Neural cell (in vitro differentiated cells): ENCODE data around the gene IFITM2. TPM values are rescaled to one million over a fixed set of nuclear protein-coding genes. Genes with fewer than 3 reads are reported as not detected.

Experiments
- H2AFZ ChIP-seq: fragments of 200-600, 300-800 bp; sonication (generic), shearing (Covaris generic); 2 replicates; pipeline ENCODE4 v1.6.0; 2014; ENCODE audit warnings: low read depth, mild to moderate bottlenecking, antibody characterized with exemption, low read length, moderate library complexity
- H3F3A ChIP-seq: fragments of 200-600 bp; shearing (Covaris generic); 2 replicates; pipeline ENCODE4 v1.6.1; 2016; ENCODE audit warnings: mild to moderate bottlenecking, moderate library complexity, mixed read lengths, antibody characterized with exemption, low read length; ENCODE audit not compliant: insufficient read depth, poor library complexity, severe bottlenecking
- H3K27ac ChIP-seq: fragments of 200-600, 300-800 bp; sonication (generic), shearing (Covaris generic); 2 replicates; pipeline ENCODE4 v1.5.1; 2014; ENCODE audit warnings: mild to moderate bottlenecking, low read length, moderate library complexity
- H3K27me3 ChIP-seq: fragments of 300-800, 200-600 bp; sonication (generic), shearing (Covaris generic); 2 replicates; pipeline ENCODE4 v1.6.0; 2014; ENCODE audit warnings: mild to moderate bottlenecking, low read depth, low read length, moderate library complexity; ENCODE audit not compliant: insufficient read depth
- H3K36me3 ChIP-seq: fragments of 300-800, 200-600 bp; sonication (generic), shearing (Covaris generic); 2 replicates; pipeline ENCODE4 v1.5.1; 2014; ENCODE audit warnings: mild to moderate bottlenecking, antibody characterized with exemption, low read length, moderate library complexity; ENCODE audit not compliant: insufficient read depth
- H3K4me2 ChIP-seq: fragments of 300-800, 200-600 bp; sonication (generic), shearing (Covaris generic); 2 replicates; pipeline ENCODE4 v1.6.0; 2014; ENCODE audit warnings: mild to moderate bottlenecking, low read length
- H3K4me3 ChIP-seq: fragments of 300-800, 200-600 bp; sonication (generic), shearing (Covaris generic); 2 replicates; pipeline ENCODE4 v1.5.1; 2014; ENCODE audit warnings: mild to moderate bottlenecking, low read length, moderate library complexity
- H3K79me2 ChIP-seq: fragments of 200-600 bp; shearing (Covaris generic); replicated peaks from 2 replicates; pipeline ENCODE4 v1.6.0; 2014; ENCODE audit warnings: mild to moderate bottlenecking, low read length, moderate library complexity; ENCODE audit not compliant: insufficient read depth
- H3K9ac ChIP-seq: fragments of 300-800, 200-600 bp; sonication (generic), shearing (Covaris generic); 2 replicates; pipeline ENCODE4 v1.6.1; 2016; ENCODE audit warnings: mild to moderate bottlenecking, low read length, mixed read lengths
- H3K9me2 ChIP-seq: fragments of 200-600 bp; shearing (Covaris generic); 2 replicates; pipeline ENCODE4 v1.6.1; 2016; ENCODE audit warnings: mild to moderate bottlenecking, low read length, mixed read lengths; ENCODE audit not compliant: insufficient read depth
- H3K9me3 ChIP-seq: fragments of 200-600, 300-800 bp; sonication (generic), shearing (Covaris generic); 2 replicates; pipeline ENCODE4 v1.6.1; 2016; ENCODE audit warnings: mild to moderate bottlenecking, mixed run types, low read length, moderate library complexity, mixed read lengths
- H4K20me1 ChIP-seq: fragments of 200-600 bp; shearing (Covaris generic); 2 replicates; pipeline ENCODE4 v1.6.1; 2016; ENCODE audit warnings: mild to moderate bottlenecking, mixed run types; ENCODE audit not compliant: insufficient read depth
- EP300 ChIP-seq: fragments of 450-650 bp; conservative IDR thresholded peaks from 2 replicates; pipeline ENCODE4 v1.6.1; 2014; ENCODE audit warnings: antibody characterized with exemption, mild to moderate bottlenecking, moderate library complexity; ENCODE audit not compliant: poor library complexity, severe bottlenecking
- EZH2 ChIP-seq: fragments of 200-600, 300-800 bp; shearing (Covaris generic), sonication (generic); IDR thresholded peaks from 2 replicates; pipeline ENCODE4 v1.6.1; 2014; ENCODE audit warnings: antibody characterized with exemption, low read length, borderline replicate concordance, mild to moderate bottlenecking; ENCODE audit not compliant: insufficient read depth, poor library complexity, severe bottlenecking
- MXI1 ChIP-seq: fragments of 450-650 bp; conservative IDR thresholded peaks from 2 replicates; pipeline ENCODE4 v1.6.1; 2014; ENCODE audit warnings: antibody characterized with exemption, mild to moderate bottlenecking; ENCODE audit not compliant: poor library complexity, severe bottlenecking
- POLR2AphosphoS5 ChIP-seq: IDR thresholded peaks from 2 replicates; pipeline ENCODE4 v1.6.1; 2012
- RAD21 ChIP-seq: fragments of 450-650 bp; conservative IDR thresholded peaks from 2 replicates; pipeline ENCODE4 v1.6.1; 2014; ENCODE audit warnings: antibody characterized with exemption, mild to moderate bottlenecking, moderate library complexity
- SMC3 ChIP-seq: fragments of 450-650 bp; conservative IDR thresholded peaks from 2 replicates; pipeline ENCODE4 v1.6.1; 2014; ENCODE audit warnings: antibody characterized with exemption, mild to moderate bottlenecking, moderate library complexity; ENCODE audit not compliant: poor library complexity
- TAF1 ChIP-seq: IDR thresholded peaks from 2 replicates; pipeline ENCODE4 v1.6.1; 2012; ENCODE audit warnings: low read depth
- polyA plus RNA-seq: library from polyadenylated mRNA; depleted of rRNA; stranded (reverse); fragments of >200 nt; gene quantifications from 2 replicates; pipeline ENCODE4 v1.2.3, GENCODE V29; 2014
- TF ChIP-seq, protein P1 (sequence below): fragments of 450-650 bp; IDR thresholded peaks from 2 replicates; pipeline ENCODE4 v1.5.1; 2014; ENCODE audit warnings: antibody characterized with exemption, mild to moderate bottlenecking, moderate library complexity; ENCODE audit not compliant: poor library complexity, severe bottlenecking
- TF ChIP-seq, protein P2 (sequence below): IDR thresholded peaks from 2 replicates; pipeline ENCODE4 v1.6.1; 2012; ENCODE audit warnings: borderline replicate concordance

The IFITM2 gene
- polyA plus RNA-seq, 1 donor from 2014 or later: not detected

- Histone ChIP-seq H3K9me2 (no peaks in the 10 kb centered on the region), H3K27ac (no peak overlapping the region), H2AFZ (no peak overlapping the region), H3K9me3 (no peaks in the 10 kb centered on the region), H3F3A (no peaks in the 10 kb centered on the region), H3K79me2 (no peaks in the 10 kb centered on the region), H3K9ac (no peak overlapping the region), H3K27me3 (no peaks in the 10 kb centered on the region), H3K4me2 (no peak overlapping the region), H3K36me3 (no peaks in the 10 kb centered on the region), H3K4me3 (no peak overlapping the region), H4K20me1 (no peaks in the 10 kb centered on the region)
- TF ChIP-seq TAF1: no peak
- no peak for TF ChIP-seq RAD21
- no peak for TF ChIP-seq EZH2
- no peak for TF ChIP-seq POLR2AphosphoS5
- TF ChIP-seq, protein P1, sequence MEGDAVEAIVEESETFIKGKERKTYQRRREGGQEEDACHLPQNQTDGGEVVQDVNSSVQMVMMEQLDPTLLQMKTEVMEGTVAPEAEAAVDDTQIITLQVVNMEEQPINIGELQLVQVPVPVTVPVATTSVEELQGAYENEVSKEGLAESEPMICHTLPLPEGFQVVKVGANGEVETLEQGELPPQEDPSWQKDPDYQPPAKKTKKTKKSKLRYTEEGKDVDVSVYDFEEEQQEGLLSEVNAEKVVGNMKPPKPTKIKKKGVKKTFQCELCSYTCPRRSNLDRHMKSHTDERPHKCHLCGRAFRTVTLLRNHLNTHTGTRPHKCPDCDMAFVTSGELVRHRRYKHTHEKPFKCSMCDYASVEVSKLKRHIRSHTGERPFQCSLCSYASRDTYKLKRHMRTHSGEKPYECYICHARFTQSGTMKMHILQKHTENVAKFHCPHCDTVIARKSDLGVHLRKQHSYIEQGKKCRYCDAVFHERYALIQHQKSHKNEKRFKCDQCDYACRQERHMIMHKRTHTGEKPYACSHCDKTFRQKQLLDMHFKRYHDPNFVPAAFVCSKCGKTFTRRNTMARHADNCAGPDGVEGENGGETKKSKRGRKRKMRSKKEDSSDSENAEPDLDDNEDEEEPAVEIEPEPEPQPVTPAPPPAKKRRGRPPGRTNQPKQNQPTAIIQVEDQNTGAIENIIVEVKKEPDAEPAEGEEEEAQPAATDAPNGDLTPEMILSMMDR: no peak
- TF ChIP-seq, protein P2, sequence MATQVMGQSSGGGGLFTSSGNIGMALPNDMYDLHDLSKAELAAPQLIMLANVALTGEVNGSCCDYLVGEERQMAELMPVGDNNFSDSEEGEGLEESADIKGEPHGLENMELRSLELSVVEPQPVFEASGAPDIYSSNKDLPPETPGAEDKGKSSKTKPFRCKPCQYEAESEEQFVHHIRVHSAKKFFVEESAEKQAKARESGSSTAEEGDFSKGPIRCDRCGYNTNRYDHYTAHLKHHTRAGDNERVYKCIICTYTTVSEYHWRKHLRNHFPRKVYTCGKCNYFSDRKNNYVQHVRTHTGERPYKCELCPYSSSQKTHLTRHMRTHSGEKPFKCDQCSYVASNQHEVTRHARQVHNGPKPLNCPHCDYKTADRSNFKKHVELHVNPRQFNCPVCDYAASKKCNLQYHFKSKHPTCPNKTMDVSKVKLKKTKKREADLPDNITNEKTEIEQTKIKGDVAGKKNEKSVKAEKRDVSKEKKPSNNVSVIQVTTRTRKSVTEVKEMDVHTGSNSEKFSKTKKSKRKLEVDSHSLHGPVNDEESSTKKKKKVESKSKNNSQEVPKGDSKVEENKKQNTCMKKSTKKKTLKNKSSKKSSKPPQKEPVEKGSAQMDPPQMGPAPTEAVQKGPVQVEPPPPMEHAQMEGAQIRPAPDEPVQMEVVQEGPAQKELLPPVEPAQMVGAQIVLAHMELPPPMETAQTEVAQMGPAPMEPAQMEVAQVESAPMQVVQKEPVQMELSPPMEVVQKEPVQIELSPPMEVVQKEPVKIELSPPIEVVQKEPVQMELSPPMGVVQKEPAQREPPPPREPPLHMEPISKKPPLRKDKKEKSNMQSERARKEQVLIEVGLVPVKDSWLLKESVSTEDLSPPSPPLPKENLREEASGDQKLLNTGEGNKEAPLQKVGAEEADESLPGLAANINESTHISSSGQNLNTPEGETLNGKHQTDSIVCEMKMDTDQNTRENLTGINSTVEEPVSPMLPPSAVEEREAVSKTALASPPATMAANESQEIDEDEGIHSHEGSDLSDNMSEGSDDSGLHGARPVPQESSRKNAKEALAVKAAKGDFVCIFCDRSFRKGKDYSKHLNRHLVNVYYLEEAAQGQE: no peak
- no peak for TF ChIP-seq SMC3
- no peak for TF ChIP-seq EP300
- TF ChIP-seq MXI1: no peak
Measured at GRCh38 chr11:298406-299065, 9.1 kb upstream of the IFITM2 start.

DNA sequence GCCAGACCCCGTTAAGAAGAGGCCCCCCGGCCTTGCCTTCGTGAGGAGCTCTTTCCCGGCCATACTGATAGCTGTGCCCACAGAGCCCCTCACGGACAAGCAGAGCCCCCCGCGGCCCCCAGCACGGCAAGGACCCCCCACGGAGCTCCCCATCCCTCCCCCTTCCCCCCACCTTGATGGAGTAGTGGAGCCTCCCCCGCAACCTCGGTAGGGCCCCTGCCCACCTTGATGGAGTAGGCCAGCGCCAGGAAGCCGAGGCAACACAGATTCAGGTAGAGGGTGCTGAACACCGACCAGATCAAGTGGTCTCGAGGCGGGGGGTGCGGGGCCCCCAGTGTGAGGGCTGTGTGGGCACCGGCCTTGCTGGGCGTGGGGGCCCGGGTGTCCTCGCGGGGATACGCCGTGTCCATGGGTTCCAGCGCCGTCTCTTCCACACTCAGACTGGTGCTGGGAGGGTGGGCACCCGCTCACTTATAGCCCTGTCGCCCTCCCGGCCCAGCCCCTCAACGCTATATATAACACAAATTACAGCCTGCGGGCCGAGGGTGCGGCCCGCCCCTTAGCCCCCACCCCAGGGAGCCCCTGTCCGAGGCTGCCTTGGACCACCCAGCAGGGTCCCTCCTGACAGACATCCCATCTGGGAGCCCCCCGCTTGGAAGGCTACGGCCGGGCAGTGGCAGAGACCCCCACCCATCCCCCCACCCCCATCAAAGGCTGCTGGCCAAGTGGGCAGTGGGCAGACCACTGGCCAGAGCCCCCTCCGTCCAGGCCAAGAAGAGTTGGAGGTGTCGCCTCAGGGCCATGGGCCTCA, 8.3 kb upstream of the IFITM2 start, which contains the start of gene IFITM5:
IFITM5 (minus strand) TSS at position 446 of the 811 bp plus-strand sequence; CDS start at position 410, 36 bp downstream.
- Histone ChIP-seq H3K4me2 (no peak within 1 kb of the TSS), H3K9me3 (no peaks in the 10 kb centered on the region)

More for the DNA sequence above, 8.3 kb upstream of the IFITM2 start, which contains the start of gene IFITM5:
- Histone ChIP-seq H2AFZ (no peak within 1 kb of the TSS), H3K79me2 (no peaks in the 10 kb centered on the region), H3K4me3 (no peak within 1 kb of the TSS), H3K27me3 (no peaks in the 10 kb centered on the region), H3K36me3 (no peaks in the 10 kb centered on the region), H4K20me1 (no peaks in the 10 kb centered on the region), H3K9ac (no peak within 1 kb of the TSS), H3F3A (no peaks in the 10 kb centered on the region), H3K9me2 (no peaks in the 10 kb centered on the region), H3K27ac (no peak within 1 kb of the TSS)
- TF ChIP-seq EZH2: no peak
- TF ChIP-seq, protein P2: no peak
- no peak for TF ChIP-seq RAD21
- no peak for TF ChIP-seq MXI1
- no peak for TF ChIP-seq SMC3
- no peak for TF ChIP-seq EP300
- TF ChIP-seq POLR2AphosphoS5: no peak
- TF ChIP-seq, protein P1: no peak
- no peak for TF ChIP-seq TAF1
